Keratinocyte (primary cell): ENCODE results near the gene AKAP6. TPM values are rescaled to one million over a fixed set of nuclear protein-coding genes. Genes with fewer than 3 reads are reported as not detected.

Source experiments
- DNase-seq: peaks from one replicate; pipeline ENCODE4 v3.0.0-alpha.2; 2011; ENCODE audit warnings: low read depth, missing footprints, low spot score
- FAIRE-seq: peaks from 2 replicates; lab custom pipeline; 2011; peaks lifted over from hg19 to GRCh38; lab: Jason Lieb, UNC
- H2AFZ ChIP-seq: 2 replicates; pipeline ENCODE4 v1.6.0; 2012; ENCODE audit warnings: low read length, control low read depth, inconsistent platforms; ENCODE audit not compliant: control insufficient read depth
- H3K27ac ChIP-seq: 2 replicates; pipeline ENCODE4 v1.5.1; 2011; ENCODE audit warnings: low read length; ENCODE audit not compliant: control insufficient read depth, insufficient read depth
- H3K27me3 ChIP-seq: 3 replicates; pipeline ENCODE4 v1.6.0; 2011; ENCODE audit warnings: low read length; ENCODE audit not compliant: control insufficient read depth, insufficient read depth; ENCODE audit errors: extremely low read depth
- H3K36me3 ChIP-seq, 2 experiments: 2 replicates in 1 of 2; 3 replicates in 1 of 2; pipeline ENCODE4 v1.5.1; 2011; ENCODE audit warnings: low read length in 2 of 2, mild to moderate bottlenecking in 1 of 2; ENCODE audit not compliant: control insufficient read depth in 2 of 2, insufficient read depth in 2 of 2; ENCODE audit errors: extremely low read depth in 1 of 2
- H3K4me1 ChIP-seq: 3 replicates; pipeline ENCODE4 v1.5.1; 2011; ENCODE audit warnings: low read length; ENCODE audit not compliant: control insufficient read depth, insufficient read depth; ENCODE audit errors: extremely low read depth
- H3K4me2 ChIP-seq: 3 replicates; pipeline ENCODE4 v1.6.0; 2011; ENCODE audit warnings: low read depth, low read length; ENCODE audit not compliant: control insufficient read depth, insufficient read depth; ENCODE audit errors: extremely low read depth
- H3K4me3 ChIP-seq, 3 experiments: fragments of 200-600 bp in 1 of 3; sonication (generic) in 1 of 3; 2 replicates in 2 of 3; 3 replicates in 1 of 3; pipeline ENCODE4 v1.5.1; 2011 to 2016; ENCODE audit warnings: low read length in 3 of 3, mild to moderate bottlenecking in 3 of 3, control low read depth in 2 of 3, inconsistent platforms in 1 of 3, low read depth in 1 of 3, mixed read lengths in 1 of 3, mixed run types in 1 of 3, moderate library complexity in 1 of 3; ENCODE audit not compliant: control insufficient read depth in 2 of 3, insufficient read depth in 2 of 3; ENCODE audit errors: extremely low read depth in 1 of 3
- H3K79me2 ChIP-seq: 2 replicates; pipeline ENCODE4 v1.6.0; 2012; ENCODE audit warnings: low read length; ENCODE audit not compliant: control insufficient read depth, insufficient read depth
- H3K9ac ChIP-seq: 3 replicates; pipeline ENCODE4 v1.6.0; 2011; ENCODE audit warnings: low read length; ENCODE audit not compliant: control insufficient read depth, insufficient read depth; ENCODE audit errors: extremely low read depth
- H3K9me1 ChIP-seq: 3 replicates; pipeline ENCODE4 v1.6.0; 2011; ENCODE audit warnings: low read length; ENCODE audit not compliant: control insufficient read depth, insufficient read depth; ENCODE audit errors: extremely low read depth
- H3K9me3 ChIP-seq: 2 replicates; pipeline ENCODE4 v1.5.1; 2012; ENCODE audit warnings: low read depth, low read length; ENCODE audit not compliant: control insufficient read depth
- H4K20me1 ChIP-seq: 3 replicates; pipeline ENCODE4 v1.6.0; 2011; ENCODE audit warnings: low read length; ENCODE audit not compliant: control insufficient read depth, insufficient read depth; ENCODE audit errors: extremely low read depth
- EZH2 ChIP-seq: IDR thresholded peaks from one replicate; pipeline ENCODE4 v1.6.1; 2012; ENCODE audit warnings: inconsistent platforms, mild to moderate bottlenecking, low read length, moderate library complexity
- dilution Hi-C: fragments of 300-500 bp; cut with MboI; formaldehyde crosslinking; loops from one replicate; pipeline ENCODE4 v1.7.0; 2020; ENCODE audit warnings: low sequenced_read_pairs; ENCODE audit not compliant: extremely low pct_ligation_motif_present
- polyA plus RNA-seq, 5 experiments: library from polyadenylated mRNA; depleted of rRNA in 3 of 5; stranded (reverse) in 3 of 5; stranded (forward) in 1 of 5; unstranded in 1 of 5; fragments of >200 nt; gene quantifications; 1 replicate in 1 of 5; 2 replicates in 3 of 5; 3 replicates in 1 of 5; pipeline versions ENCODE4 v1.2.1 to v1.2.3, GENCODE V29; 2011 to 2012; ENCODE audit warnings: missing spikeins in 2 of 5, low read depth in 1 of 5, low replicate concordance in 1 of 5
- TF ChIP-seq, protein P1 (sequence below), 3 experiments: IDR thresholded peaks in 1 of 3; conservative IDR thresholded peaks in 1 of 3; optimal IDR thresholded peaks in 1 of 3; 2 replicates in 2 of 3; 3 replicates in 1 of 3; pipeline versions ENCODE3 to v1.5.1; 2011; ENCODE audit warnings: low read length in 3 of 3, mild to moderate bottlenecking in 3 of 3, moderate library complexity in 2 of 3, control low read depth in 1 of 3, inconsistent platforms in 1 of 3; ENCODE audit not compliant: insufficient read depth in 2 of 3; ENCODE audit errors: extremely low read depth in 1 of 3

AKAP6 gene
- polyA plus RNA-seq, 1 donor (not counting 4 experiments of a cell fraction or from before 2014, with no cell fraction given), result 2.0 TPM

DNA sequence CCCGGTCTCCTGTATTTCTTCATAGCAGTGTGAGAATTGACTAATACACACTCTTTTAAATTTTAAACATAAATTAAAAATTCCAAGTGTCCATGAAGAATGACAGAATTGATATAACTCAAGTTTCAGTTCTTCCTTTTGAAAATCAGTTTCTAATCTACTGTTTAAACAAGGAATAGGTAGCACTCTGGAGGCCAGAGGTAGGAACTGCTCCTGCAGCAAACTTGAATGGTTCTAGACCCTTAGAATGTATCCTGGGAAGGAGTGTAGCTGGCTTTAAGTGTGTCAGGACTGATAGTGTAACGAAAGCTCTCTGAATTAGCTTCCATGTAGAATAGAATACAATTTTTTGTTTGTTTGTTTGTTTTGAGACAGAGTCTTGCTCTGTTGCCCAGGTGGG is 76.8 kb downstream of the AKAP6 start:
- no peaks in the 10 kb centered on the region for H3K9me1 ChIP-seq
- H3K4me1 ChIP-seq, result no peaks in the 10 kb centered on the region
- H3K36me3 ChIP-seq, result no peaks in the 10 kb centered on the region
- no peak overlapping the region for H3K27ac ChIP-seq
- H3K4me3 ChIP-seq, result no peak overlapping the region
- H3K79me2 ChIP-seq, result no peaks in the 10 kb centered on the region
- dilution Hi-C loops, result no loop called here
- no peak for DNase-seq
- no peaks in the 10 kb centered on the region for H4K20me1 ChIP-seq
- no peaks in the 10 kb centered on the region for H3K9me3 ChIP-seq
- no peak overlapping the region for H2AFZ ChIP-seq
- no peak for TF ChIP-seq EZH2
- TF ChIP-seq, protein P1, sequence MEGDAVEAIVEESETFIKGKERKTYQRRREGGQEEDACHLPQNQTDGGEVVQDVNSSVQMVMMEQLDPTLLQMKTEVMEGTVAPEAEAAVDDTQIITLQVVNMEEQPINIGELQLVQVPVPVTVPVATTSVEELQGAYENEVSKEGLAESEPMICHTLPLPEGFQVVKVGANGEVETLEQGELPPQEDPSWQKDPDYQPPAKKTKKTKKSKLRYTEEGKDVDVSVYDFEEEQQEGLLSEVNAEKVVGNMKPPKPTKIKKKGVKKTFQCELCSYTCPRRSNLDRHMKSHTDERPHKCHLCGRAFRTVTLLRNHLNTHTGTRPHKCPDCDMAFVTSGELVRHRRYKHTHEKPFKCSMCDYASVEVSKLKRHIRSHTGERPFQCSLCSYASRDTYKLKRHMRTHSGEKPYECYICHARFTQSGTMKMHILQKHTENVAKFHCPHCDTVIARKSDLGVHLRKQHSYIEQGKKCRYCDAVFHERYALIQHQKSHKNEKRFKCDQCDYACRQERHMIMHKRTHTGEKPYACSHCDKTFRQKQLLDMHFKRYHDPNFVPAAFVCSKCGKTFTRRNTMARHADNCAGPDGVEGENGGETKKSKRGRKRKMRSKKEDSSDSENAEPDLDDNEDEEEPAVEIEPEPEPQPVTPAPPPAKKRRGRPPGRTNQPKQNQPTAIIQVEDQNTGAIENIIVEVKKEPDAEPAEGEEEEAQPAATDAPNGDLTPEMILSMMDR (optimal IDR thresholded peaks at IDR 0.05 in 1 of 3, IDR thresholded peaks at IDR 0.05 in 1 of 3, conservative IDR thresholded peaks at IDR 0.05 in 1 of 3; ENCODE audit: extremely low read depth in 1 of 3, insufficient read depth in 2 of 3, low read length in 3 of 3), result peak in 1 of 3 experiments; percentile 3
- H3K27me3 ChIP-seq, result no peaks in the 10 kb centered on the region
- no peak overlapping the region for H3K4me2 ChIP-seq
- no peak overlapping the region for H3K9ac ChIP-seq
- no peak for FAIRE-seq

- Histone ChIP-seq H3K27ac (no peak overlapping the region), H3K4me3 (no peak overlapping the region), H3K79me2 (no peaks in the 10 kb centered on the region), H4K20me1 (no peaks in the 10 kb centered on the region), H3K27me3 (no peaks in the 10 kb centered on the region), H3K4me1 (no peaks in the 10 kb centered on the region), H3K4me2 (no peak overlapping the region), H3K9me3 (no peaks in the 10 kb centered on the region), H3K9ac (no peak overlapping the region), H3K36me3 (no peaks in the 10 kb centered on the region), H2AFZ (no peak overlapping the region), H3K9me1 (no peaks in the 10 kb centered on the region)
- DNase-seq (no peak), FAIRE-seq (no peak)
- TF ChIP-seq, protein P1 (optimal IDR thresholded peaks at IDR 0.05 in 1 of 3, IDR thresholded peaks at IDR 0.05 in 1 of 3, conservative IDR thresholded peaks at IDR 0.05 in 1 of 3; ENCODE audit: extremely low read depth in 1 of 3, insufficient read depth in 2 of 3, low read length in 3 of 3), result no peak
- TF ChIP-seq EZH2, result no peak
- dilution Hi-C loops, result no loop called here
Measured at GRCh38 chr14:32407130-32407529, 78.0 kb downstream of the AKAP6 start.
